Thymus (tissue), 11 donors: ENCODE measurements around the gene COL6A1. TPM values are rescaled to one million over a fixed set of nuclear protein-coding genes. Genes with fewer than 3 reads are reported as not detected.

Experiments used
- DNase-seq, 9 donors: peaks; one replicate each; pipeline ENCODE4 v3.0.0-alpha.2; 2013; ENCODE audit warnings: low spot score in 9 of 9, low read depth in 6 of 9, missing footprints in 1 of 9
- H3K27ac ChIP-seq, 2 donors: one replicate each; pipeline ENCODE4 v1.5.1; 2013; ENCODE audit warnings: control low read depth in 1 of 2, low read depth in 1 of 2, low read length in 1 of 2, mild to moderate bottlenecking in 1 of 2, moderate library complexity in 1 of 2
- H3K27me3 ChIP-seq, 2 donors: one replicate each; pipeline ENCODE4 v1.5.1; 2013; ENCODE audit warnings: low read length in 1 of 2; ENCODE audit not compliant: control insufficient read depth in 2 of 2, insufficient read depth in 1 of 2
- H3K36me3 ChIP-seq, 2 donors: one replicate each; pipeline ENCODE4 v1.5.1; 2013; ENCODE audit warnings: low read length in 1 of 2, mild to moderate bottlenecking in 1 of 2, moderate library complexity in 1 of 2; ENCODE audit not compliant: control insufficient read depth in 2 of 2, insufficient read depth in 2 of 2
- H3K4me1 ChIP-seq, 2 donors: one replicate each; pipeline ENCODE4 v1.5.1; 2013; ENCODE audit warnings: low read length in 2 of 2; ENCODE audit not compliant: control insufficient read depth in 2 of 2, insufficient read depth in 2 of 2
- H3K4me3 ChIP-seq, 2 donors: one replicate each; pipeline ENCODE4 v1.5.1; 2013; ENCODE audit warnings: low read length in 2 of 2, control low read depth in 1 of 2, mild to moderate bottlenecking in 1 of 2
- H3K9me3 ChIP-seq, 2 donors: one replicate each; pipeline ENCODE4 v1.5.1; 2013; ENCODE audit warnings: low read length in 1 of 2, mild to moderate bottlenecking in 1 of 2; ENCODE audit not compliant: control insufficient read depth in 2 of 2, insufficient read depth in 1 of 2
- WGBS: extraction: QIAGEN DNeasy Blood & Tissue Kit; methylation state at CpG from one replicate; pipeline ENCODE4 v1.1.7; 2013; 5-methylcytosine and 5-hydroxymethylcytosine counted together
- polyA plus RNA-seq: library from polyadenylated mRNA; stranded (reverse); fragments of 200-250 nt; gene quantifications from one replicate; pipeline ENCODE4 v1.2.3, GENCODE V29; 2013
- total RNA-seq: library from RNA; stranded (reverse); fragments of 120-200 nt; gene quantifications from one replicate; pipeline ENCODE4 v1.2.4, GENCODE V29; 2013
- donor health status: healthy.

The COL6A1 gene
- total and polyA plus RNA-seq, 2 donors: 39.0 to 115 TPM

DNA sequence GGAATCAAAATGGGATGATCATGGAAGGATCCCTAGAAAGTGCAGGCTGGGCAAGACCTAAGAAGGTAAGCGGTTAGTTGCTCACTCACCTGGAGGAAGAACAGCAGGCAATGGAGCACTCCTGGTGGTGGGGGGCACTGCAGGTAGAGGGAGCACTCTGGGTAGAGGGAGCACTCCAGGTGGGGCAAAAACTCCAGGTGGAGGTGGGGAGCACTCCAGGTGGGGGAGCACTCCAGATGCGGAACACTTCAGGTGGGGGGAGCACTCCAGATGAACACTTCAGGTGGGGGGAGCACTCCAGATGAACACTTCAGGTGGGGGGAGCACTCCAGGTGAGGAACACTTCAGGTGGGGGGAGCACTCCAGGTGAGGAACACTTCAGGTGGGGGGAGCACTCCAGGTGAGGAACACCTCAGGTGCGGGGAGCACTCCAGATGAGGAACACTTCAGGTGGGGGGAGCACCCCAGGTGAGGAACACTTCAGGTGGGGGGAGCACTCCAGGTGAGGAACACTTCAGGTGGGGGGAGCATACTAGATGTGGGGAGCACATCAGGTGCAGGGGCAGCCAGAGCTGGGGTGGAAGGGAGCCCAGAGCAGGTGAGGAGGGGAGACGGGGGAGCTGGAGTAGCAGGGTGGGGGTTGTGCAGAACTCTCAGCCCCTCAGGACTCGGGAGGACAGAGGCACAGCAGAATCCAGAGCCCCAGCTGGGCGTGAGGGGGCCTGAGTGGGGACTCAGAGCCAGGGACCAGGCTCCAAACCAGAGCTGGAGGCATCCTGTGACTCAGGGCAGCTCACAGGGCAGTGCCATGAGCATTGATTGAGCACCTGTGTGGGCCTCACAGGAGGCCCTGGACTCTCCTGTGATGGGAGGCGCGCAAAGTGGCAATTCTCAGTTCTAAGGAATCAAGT lies 37.7 kb upstream of the COL6A1 start:
- H3K4me3 ChIP-seq: no peak overlapping the region
- no peak for DNase-seq
- H3K36me3 ChIP-seq: peaks cover 0 to 4% of the 10 kb centered on the region in 2 donors
- no peaks in the 10 kb centered on the region for H3K27me3 ChIP-seq
- no peaks in the 10 kb centered on the region for H3K4me1 ChIP-seq
- H3K27ac ChIP-seq: no peak overlapping the region
- 83% methylated on average over 8 of the region's 8 CpGs for WGBS
- H3K9me3 ChIP-seq: no peaks in the 10 kb centered on the region

DNA sequence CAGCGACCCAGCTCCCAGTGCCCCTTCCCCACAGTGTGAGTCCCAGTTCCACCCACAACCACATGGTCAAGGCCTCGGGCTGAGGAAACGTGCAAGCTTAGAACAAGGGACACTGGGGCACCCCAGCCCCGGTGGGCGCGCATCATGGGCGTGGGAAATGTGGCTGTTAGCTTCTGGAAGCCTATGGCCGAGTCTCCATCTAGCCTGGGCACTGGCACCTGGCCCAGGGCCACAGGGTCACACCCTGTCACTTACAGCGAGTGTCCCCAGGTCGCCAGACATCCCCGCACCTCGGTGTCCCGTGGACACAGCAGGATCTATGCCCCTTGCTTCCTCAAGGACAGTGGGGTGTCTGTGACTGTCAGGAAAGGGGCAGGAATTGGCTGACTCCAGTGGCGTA lies 37.0 kb upstream of the COL6A1 start:
- Histone ChIP-seq H3K27ac (no peak overlapping the region), H3K27me3 (no peaks in the 10 kb centered on the region), H3K36me3 (peaks cover 0 to 4% of the 10 kb centered on the region in 2 donors), H3K9me3 (no peaks in the 10 kb centered on the region), H3K4me3 (no peak overlapping the region), H3K4me1 (no peaks in the 10 kb centered on the region)
- DNase-seq: no peak
- WGBS: 93% methylated on average over 14 of the region's 14 CpGs

DNA sequence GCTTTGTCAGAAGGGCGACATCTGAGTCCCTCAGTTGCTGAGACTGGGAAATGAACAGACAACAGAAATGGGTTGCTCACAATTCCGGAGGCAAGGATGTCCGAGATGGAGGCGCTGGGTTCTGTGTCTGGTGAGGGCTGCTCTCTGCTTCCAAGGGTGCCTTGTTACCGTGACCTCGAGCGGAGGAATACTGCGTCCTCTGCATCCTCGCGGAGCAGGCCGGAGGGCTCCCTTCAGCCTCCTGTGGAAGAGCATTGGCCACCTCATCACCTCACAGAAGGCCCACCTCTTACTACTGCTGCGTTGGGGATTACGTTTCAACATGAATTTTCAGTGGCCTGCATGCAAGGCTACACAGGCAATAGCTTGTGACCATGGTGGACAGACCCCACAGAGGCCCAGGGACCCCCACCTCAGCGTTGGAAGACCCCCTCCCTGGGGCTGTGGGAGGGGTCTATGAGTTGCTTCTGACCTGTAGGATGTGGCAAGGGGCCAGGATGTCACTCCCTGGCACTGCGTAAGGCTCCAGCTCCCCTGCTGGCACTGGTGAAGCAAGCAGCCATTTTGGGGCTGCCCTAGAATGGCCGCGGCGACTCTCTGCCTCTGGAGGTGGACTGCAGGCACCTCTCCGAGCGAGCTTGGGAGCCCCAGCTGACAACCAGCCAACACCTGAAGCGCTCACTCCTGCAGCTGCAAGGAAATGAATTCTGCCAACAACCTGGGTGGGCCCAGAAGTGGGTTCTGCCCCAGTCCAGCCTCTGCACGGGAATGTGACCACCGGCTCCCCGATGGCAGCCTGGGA lies 36.3 kb upstream of the COL6A1 start:
- WGBS: 94% methylated on average over 24 of the region's 24 CpGs
- H3K4me1 ChIP-seq: no peaks in the 10 kb centered on the region
- H3K27me3 ChIP-seq: no peaks in the 10 kb centered on the region
- peaks cover 0 to 3% of the 10 kb centered on the region in 2 donors for H3K36me3 ChIP-seq
- no peak overlapping the region for H3K4me3 ChIP-seq
- no peaks in the 10 kb centered on the region for H3K9me3 ChIP-seq
- no peak for DNase-seq
- no peak overlapping the region for H3K27ac ChIP-seq

DNA sequence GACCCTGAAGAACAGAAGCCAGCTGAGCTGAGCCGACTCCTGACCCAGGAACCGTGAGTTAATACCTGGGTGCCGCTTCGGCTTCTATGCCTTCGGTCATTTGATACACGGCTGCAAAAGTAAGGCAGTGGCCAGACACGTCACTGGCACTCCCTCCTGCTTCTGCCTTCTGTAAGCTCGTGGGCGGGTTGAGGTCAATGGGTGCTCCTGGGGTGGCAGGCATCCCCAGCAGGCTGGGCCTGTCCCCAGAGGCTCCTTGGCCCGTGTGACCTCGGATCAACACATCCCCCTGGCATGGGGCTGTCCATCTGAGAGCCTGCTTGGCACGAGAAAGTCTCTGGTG lies 35.7 kb upstream of the COL6A1 start:
- no peak overlapping the region for H3K4me3 ChIP-seq
- H3K4me1 ChIP-seq: no peaks in the 10 kb centered on the region
- no peaks in the 10 kb centered on the region for H3K9me3 ChIP-seq
- H3K27ac ChIP-seq: no peak overlapping the region
- no peaks in the 10 kb centered on the region for H3K36me3 ChIP-seq
- H3K27me3 ChIP-seq: peaks cover 0 to 2% of the 10 kb centered on the region in 2 donors
- DNase-seq: no peak
- 91% methylated on average over 12 of the region's 12 CpGs for WGBS

DNA sequence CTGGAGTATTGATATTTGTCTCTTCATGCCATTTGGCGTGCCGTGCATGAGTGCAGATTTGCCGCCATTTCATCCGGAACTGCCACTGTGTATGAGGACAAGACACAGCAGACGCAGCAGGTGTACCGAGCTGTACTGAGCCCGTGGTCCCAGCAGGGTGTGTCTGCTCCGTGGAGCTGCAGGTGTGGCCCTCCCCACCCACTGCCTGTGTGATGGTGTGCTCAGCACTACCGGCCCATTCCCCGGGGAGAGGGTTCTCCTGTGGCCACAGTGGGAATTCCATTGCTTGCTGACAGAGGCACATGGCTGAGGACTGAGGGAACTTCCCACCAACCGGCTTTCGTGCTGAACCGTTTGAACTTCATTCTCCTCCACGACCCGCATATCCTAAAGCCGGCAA lies 34.3 kb upstream of the COL6A1 start:
- DNase-seq: no peak
- no peaks in the 10 kb centered on the region for H3K9me3 ChIP-seq
- H3K4me3 ChIP-seq: no peak overlapping the region
- 95% methylated on average over 16 of the region's 16 CpGs for WGBS
- H3K4me1 ChIP-seq: no peaks in the 10 kb centered on the region
- H3K27ac ChIP-seq: no peak overlapping the region
- peaks cover 0 to 6% of the 10 kb centered on the region in 2 donors for H3K27me3 ChIP-seq
- H3K36me3 ChIP-seq: no peaks in the 10 kb centered on the region

DNA sequence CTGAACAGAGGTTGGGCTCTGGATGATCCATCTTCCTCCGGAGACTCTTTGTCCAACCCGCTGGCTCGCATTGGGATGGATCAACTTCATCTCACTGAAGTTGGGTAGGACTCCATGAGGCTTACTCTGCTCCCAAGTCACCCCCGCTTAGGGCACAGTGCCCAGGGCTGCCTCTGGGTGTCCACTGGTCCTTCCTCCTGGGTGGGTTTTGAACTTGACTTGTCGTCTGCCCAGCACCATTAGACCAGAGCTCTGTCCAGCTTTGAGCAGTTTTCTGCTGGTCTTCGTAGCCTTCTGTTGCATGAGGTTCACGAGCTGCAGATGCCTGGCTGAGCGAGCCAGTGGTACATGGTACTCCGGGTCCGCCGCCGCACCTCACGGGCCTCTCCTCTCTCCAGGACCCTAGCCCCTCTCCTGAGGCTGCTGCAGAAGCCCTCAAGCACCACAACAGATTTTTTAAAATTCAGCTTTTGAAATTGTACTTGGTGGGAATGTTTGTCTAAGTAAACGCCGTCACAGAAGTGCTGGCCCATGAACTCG lies 33.8 kb upstream of the COL6A1 start:
- Histone ChIP-seq H3K4me3 (no peak overlapping the region), H3K36me3 (no peaks in the 10 kb centered on the region), H3K27me3 (peaks cover 0 to 6% of the 10 kb centered on the region in 2 donors), H3K9me3 (no peaks in the 10 kb centered on the region), H3K27ac (no peak overlapping the region), H3K4me1 (no peaks in the 10 kb centered on the region)
- 97% methylated on average over 16 of the region's 16 CpGs for WGBS
- no peak for DNase-seq

DNA sequence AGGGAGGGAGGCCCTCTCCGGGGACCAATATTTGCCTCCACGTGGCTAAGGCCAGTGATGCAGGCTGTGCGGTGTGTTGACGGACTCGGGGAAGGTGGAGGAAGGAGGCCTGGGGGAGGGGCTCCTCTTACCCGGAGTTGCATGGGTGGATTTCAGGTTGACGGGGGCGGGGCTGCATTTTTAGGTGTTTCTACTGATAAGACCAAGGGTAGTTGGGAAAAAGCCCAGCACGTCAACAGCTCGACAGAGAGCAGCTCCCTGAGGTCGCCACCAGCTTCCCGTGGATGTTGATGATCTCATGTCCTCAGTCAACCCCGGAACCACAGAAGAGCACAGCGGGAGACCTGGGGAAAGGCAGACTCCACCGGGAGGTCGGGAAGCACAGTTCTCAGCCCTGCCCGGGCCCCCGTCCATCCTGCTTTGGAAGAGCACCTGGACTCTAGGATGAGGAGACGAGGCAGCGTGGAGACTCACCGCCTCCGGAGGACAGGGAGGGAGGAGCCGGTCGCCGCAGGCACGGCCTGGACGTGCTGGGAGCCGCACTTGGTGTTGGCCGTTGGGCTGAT lies 32.9 kb upstream of the COL6A1 start:
- Histone ChIP-seq H3K27ac (no peak overlapping the region), H3K9me3 (no peaks in the 10 kb centered on the region), H3K4me1 (no peaks in the 10 kb centered on the region), H3K4me3 (no peak overlapping the region), H3K27me3 (peaks cover 0 to 8% of the 10 kb centered on the region in 2 donors), H3K36me3 (no peaks in the 10 kb centered on the region)
- no peak for DNase-seq
- 81% methylated on average over 29 of the region's 29 CpGs for WGBS

DNA sequence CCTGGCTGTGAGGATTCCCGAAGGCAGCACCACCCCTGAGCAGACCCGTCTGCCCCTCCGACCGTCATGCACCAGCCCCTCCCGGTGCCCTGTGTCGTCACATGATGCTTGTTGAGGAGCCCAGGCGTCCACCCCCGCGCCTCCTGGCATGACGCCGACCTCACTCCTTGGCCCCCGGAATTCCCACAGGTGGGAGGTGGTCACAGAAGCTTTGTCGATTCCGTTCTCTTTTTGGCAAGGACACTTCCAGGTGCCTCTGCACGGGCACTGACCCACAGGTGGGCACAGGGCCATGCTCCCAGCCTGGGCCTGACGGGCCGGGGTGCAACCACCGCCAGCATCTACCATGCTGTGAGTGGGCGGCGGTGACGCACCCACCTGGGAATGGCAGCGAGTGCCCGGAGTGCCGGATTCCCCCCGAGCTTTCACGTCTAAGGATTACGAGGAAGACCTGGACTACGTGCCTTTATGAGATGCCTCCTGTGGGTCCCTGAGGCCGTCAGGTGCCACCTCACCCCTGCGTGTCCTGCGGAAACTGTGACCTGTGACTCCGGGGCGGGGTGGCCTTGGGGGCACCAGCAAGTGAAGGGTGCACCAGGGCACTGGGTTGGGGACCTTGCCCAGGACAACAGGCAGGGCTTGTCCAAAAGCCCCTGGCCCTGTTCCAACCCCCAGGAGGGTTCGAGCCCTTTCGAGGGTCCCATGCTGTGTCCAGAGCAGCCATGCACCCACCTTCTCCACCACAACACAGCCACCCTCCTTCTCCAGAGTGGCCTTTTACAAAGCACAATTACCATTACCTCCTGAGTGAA lies 31.4 kb upstream of the COL6A1 start:
- no peak for DNase-seq
- peaks cover 0 to 9% of the 10 kb centered on the region in 2 donors for H3K27me3 ChIP-seq
- no peaks in the 10 kb centered on the region for H3K4me1 ChIP-seq
- H3K9me3 ChIP-seq: no peaks in the 10 kb centered on the region
- no peak overlapping the region for H3K27ac ChIP-seq
- no peaks in the 10 kb centered on the region for H3K36me3 ChIP-seq
- 91% methylated on average over 35 of the region's 35 CpGs for WGBS
- H3K4me3 ChIP-seq: no peak overlapping the region
